Stimulated activated CD4-positive, alpha-beta T cell treated with anti-CD3 and anti-CD28 coated beads, Interleukin-2, amount 100 ng/mL, for 4 hours (primary cell): ENCODE data around the gene SPAG4.

Experiments used
- DNase-seq: peaks from one replicate; pipeline ENCODE4 v3.0.0-alpha.2; 2020; ENCODE audit warnings: low read depth

Gene SPAG4, protein sequence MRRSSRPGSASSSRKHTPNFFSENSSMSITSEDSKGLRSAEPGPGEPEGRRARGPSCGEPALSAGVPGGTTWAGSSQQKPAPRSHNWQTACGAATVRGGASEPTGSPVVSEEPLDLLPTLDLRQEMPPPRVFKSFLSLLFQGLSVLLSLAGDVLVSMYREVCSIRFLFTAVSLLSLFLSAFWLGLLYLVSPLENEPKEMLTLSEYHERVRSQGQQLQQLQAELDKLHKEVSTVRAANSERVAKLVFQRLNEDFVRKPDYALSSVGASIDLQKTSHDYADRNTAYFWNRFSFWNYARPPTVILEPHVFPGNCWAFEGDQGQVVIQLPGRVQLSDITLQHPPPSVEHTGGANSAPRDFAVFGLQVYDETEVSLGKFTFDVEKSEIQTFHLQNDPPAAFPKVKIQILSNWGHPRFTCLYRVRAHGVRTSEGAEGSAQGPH

DNA sequence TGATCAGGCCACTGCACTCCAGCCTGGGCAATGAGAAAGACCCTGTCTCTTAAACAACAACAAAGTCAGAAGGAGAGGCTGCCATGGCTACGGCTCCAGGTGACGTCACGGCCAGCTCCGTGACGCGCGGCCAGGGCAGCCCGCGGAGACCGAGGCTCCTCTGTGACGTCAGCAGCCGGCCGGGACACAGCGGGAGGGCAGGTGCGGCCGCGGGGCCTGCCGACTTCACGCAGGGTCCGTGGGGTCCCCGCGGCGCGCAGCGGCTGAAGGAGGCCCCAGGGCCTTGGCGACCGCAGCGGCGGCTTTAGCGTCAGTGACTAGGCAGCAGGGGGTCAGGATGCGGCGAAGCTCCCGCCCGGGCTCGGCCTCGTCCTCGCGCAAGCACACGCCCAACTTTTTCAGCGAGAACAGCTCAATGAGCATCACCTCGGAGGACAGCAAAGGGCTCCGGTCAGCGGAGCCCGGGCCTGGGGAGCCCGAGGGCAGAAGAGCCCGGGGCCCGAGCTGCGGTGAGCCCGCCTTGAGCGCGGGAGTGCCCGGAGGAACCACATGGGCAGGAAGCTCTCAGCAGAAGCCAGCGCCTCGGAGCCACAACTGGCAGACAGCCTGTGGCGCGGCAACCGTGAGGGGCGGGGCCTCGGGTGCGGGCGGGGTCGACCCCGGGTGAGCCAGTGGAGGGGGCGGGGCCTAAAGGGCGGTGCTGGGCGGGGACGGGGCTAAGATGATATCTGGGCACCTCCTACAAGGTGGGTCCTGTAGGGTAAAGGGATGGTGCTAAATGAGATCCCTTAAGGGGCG is at the start of gene SPAG4:
Gene SPAG4 (plus strand): TSS at position 163 of the 798 bp plus-strand sequence. CDS start 175 bp downstream, at position 338.
- peak; percentile 100 for DNase-seq

DNA sequence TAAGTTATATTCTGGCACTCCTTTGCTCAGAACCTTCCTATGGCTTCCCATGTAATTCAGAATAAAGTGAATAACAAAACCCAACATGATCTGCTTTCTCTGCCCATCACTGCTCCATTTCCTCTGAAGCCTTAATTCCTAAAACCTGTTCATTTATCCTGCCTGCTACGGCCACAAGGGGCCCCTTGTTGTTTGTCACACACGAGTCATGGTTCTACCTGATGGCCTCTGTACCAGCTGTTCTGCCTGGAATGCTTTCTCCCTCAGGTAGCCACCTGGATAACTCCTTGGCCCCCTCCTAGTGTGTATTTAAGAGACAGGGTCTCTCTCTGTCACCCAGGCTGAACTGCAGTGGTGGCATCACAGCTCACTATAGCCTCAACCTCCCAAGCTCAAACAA is 47.0 kb upstream of the SPAG4 start:
- no peak for DNase-seq

DNA sequence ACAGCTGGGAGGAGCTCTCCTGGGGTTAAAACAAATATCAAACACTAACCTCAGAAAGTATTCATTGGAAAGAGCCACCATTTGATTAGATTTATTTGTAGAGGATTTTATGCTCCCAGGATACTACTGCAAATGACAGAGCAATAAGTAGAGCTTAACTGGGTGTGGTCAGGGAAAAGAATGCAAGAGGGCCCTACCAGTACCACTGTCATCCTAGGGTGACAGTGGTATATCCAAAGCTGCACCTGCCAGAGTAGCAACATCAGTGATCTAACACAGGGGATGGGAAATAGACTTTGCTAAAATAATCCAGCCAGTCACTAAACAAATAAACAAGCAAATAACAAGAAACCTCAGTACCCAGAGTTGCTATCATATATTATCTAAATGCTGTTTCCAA is 44.1 kb upstream of the SPAG4 start:
- DNase-seq: no peak

DNA sequence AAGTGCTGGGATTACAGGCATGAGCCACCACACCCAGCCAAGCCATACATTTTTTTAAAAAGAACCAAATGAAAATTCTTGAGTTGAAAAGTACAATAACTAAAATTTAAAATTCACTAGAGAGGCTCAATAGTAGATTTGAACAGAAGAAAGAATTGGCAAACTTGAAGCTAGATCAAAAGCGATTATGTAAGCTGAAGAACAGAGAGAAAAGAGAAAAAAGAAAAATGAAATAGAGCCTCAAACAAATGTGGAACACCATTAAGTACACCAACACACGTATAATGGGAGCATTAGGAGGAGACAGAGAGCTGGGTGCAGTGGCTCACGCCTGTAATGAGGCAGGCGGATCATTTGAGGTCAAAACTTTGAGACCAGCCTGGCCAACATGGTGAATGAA is 42.8 kb upstream of the SPAG4 start:
- no peak for DNase-seq

DNA sequence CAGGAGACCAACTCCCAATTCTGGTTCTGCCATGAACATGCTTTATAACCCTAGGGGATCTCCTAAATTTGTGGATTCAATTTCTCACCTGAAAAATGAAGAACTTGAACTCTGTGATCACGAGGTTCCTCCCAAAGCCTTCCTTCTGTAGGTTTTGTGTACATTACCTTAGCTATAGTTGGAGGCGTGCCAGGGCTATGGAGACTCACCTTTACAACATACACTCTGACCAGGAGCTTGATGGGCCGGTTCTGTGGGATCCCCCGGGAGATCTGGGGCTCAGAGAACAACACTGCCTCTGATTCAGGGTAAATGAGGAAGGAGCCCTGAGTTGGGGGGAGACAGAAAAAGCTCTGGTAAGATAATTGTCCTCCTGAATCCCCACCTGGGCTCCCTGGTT is 39.7 kb upstream of the SPAG4 start:
- DNase-seq: no peak

DNA sequence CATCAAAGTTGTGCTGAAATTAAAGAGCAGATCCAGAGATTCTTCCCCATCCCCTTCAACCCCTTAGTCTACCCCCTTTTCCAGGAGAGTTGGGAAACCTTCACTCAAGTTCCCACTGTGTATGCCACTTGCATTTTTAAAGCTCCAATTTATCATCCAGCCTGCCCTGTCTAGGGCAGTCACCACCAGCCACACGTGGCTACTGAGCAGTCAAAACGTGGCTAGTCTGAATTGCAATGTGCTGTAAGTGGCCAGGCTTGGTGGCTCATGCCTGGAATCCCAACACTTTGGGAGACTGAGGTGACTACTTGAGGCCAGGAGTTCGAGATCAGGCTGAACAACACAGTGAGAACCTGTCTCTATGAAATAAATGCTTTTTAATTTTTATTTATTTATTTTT is 38.8 kb upstream of the SPAG4 start:
- DNase-seq: no peak

DNA sequence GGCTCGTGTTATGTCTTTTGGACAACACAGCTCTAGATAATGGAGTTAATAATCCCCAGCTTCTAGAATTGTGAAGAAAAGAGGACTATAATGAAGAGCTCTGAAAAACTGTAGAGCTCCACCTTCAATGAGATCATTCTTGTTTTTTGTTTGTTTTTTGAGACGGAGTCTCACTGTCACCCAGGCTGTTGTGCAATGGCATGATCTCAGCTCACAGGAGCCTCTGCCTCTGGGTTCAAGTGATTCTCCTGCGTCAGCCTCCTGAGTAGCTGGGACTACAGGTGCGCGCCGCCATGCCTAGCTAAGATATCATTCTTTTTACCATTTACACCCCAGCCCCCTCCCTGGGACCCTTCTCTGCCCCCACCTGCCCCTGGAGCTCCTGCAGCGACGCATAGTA is 37.2 kb upstream of the SPAG4 start:
- no peak for DNase-seq

DNA sequence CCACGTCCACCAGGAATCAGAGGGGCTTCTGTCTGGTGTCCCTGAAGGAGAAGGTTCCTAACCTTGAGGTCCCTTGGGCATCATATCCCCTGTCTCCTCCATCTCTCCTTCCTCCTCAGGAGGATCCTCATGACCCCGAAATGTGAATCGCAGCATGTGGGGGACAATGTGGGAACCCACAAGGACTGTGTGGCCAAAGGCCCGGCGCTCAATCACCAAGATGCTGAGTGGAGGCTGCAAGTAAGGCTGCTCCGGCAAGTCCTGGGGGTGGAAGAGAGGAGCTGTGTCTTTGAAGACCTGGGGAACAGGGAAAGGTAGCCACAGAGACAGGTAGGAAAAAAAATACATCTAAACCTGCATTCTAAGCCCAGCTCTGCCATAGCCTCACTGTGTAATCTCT is 36.4 kb upstream of the SPAG4 start:
- DNase-seq: no peak

DNA sequence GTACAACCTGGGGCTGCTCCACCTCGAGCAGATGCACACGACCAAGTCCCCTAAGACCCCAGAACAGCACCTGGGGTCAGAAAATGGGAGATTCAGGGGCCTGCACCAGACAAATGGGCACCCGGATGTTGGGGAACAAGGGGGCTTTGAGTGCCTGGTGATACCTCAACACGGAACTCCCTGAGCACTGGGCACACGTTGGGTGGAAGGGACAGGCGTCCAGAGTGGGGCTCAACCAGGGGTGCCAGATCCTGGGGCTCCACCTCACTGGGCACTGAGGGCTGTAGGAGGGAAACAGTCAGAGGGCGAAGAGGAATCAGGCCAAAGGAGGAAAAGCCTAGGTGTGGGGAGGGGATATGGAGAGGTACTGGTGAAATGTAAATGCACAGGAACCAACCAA is 33.5 kb upstream of the SPAG4 start:
- no peak for DNase-seq

DNA sequence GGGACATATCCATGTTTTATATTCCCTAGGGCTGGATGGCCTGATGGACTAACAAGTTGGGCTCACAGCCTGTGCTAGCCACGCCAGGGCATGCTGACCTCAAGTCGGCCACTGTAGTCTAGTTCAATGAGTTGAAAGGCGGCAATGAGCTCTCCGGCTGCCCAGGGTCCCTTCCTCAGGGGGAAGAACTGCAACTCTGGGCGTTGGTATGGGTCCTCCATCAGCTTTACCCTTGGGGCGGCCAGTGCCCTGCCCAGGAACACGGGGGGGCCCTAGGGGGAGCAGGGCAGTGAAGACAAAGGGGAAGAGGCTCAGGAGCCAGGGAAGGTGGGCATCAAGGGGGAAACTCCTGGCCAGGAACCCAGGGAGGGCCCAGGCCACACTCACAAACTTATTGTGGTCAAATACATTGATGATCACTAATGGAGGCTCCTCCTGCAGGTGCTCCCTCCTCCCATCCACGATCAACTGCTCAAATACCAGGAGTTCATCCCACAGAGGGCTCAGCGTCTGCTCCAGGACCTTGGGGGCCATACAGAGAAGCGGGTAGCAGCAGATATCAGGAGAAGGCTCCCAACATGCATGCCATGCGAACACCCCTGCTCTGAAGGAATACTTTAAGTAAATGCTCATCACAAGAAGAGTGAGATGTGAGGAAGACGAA is 32.8 kb upstream of the SPAG4 start:
- DNase-seq: no peak

DNA sequence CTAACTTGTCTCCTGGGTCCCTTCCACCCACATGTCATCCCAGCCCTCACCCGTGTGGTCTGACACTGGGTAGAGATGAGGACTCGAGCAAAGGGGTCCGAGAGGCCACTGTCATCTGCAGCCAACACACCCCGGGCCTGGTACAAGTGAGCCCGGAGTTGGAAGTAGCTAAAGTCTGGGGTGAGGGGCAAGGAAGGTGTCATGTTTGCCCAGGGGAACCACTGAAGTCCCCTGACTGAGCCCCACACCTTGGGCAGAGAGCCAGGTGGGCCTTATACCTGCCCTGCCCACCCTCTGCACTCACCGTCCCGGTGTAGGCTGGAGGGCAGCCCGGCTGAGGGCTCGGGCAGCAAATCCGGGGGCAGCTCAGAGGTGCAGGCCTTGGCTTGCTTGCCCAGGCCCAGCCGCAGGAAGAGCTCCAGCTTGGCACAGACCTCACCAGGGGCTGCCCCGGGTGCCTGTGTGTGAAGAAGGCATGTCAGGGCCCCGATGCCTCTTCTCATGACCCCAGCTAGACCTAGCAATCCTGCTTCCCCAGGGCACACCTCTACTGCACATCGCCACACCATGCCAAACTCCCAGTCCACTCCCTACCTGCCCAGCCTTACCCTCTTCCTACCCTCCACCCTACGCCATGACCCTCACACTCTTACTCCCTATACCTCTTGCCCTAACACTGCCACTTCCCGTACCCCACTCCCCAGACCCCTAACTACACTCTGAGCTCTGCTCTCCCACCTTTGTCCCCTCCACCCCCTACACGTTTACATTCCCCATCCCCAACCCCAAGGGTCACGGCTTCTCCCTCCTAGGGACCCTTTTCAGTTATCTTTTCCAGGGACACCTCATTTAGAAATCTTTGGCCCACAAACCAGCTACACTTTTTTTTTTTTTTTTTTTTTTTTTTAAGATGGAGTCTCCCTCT is 31.7 kb upstream of the SPAG4 start:
- no peak for DNase-seq

DNA sequence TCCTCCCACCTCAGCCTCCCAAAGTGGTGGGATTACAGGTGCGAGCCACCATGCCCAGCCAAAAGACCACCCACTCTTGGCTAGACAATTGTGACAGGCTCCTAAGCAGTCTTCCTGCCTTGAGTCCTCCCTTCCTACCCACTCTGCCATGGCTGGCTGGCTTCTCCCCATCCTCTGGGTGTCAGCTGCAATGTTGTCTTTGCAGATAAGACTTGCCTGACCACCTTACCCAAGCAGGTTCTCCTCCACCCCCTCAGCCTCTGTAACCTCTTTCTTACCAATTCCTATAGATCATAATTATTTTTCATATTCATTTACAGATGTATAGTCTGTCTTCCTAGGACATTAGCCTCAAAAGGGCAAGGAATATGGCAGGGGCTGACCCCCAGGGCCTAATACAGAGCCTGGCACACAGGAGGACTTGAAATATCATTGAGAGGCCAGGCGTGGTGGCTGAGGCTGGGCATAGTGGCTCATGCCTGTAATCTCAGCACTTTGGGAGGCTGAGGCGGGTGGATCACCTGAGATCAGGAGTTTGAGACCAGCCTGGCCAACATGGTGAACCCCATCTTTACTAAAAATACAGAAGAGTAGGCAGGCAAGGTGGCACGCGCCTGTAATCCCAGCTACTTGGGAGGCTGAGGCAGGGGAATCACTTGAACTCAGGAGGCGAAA is 28.7 kb upstream of the SPAG4 start:
- DNase-seq: no peak

DNA sequence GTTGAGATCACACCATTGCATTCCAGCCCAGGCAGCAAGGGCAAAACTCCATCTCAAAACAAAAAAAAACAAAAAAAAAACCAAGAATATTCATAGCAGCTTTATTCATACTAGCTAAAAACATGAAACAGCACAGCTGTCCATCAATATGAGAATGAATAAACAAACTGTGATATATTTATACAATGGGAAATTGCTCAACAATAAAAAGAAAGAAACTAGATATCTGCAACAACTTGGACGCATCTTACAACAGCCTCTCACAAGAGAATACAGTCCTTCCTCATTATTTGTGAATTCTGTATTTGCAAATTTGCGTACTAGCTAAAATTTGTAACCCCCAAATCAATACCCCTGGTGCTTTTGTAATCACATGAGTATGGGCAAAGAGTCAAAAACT is 28.2 kb upstream of the SPAG4 start:
- no peak for DNase-seq

DNA sequence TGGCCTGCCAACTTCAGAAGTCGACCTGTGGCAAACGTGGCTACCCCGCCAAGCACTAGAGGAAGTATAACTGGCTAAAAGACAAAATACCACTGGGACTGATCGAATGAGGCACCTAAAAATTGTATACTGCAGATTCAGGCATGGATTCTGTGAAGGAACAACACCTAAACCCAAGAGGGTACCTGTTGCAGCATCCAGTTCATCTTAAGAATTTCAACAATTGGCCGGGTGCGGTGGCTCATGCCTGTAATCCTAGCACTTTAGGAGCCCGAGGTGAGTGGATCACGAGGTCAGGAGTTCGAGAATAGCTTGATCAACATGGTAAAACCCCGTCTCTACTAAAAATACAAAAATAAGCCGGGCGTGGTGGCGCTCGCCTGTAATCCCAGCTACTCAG is 27.2 kb upstream of the SPAG4 start:
- no peak for DNase-seq

DNA sequence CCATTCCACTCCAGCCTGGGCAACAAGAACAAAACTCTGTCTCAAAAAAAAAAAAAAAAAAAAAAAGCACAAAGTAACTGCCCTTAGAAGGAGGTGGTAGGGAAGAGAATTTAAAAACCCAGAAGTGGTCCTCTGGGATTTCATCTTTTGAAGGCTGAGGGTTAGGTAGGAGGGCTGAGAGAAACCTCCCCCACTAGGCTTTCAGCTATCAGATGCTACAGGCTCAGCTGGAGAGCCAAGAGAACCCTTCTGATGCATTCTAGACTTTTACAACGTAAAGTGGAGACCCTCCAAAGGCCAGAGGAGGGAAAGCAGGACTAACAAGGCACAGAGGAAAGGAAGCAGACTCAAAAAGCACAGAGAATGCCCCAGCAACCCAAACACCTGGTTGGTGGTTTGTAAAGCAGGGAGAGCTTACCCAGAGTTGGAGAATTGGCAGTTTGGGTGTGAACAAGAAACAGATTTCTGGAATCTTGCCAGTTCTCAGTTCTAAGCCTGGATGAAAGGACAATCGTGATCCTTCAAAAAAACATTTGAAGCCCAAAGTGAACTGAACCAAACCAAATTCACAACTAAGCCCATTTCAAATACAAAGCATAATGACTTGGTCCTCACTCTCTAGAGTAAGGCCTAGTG is 23.2 kb upstream of the SPAG4 start:
- no peak for DNase-seq

DNA sequence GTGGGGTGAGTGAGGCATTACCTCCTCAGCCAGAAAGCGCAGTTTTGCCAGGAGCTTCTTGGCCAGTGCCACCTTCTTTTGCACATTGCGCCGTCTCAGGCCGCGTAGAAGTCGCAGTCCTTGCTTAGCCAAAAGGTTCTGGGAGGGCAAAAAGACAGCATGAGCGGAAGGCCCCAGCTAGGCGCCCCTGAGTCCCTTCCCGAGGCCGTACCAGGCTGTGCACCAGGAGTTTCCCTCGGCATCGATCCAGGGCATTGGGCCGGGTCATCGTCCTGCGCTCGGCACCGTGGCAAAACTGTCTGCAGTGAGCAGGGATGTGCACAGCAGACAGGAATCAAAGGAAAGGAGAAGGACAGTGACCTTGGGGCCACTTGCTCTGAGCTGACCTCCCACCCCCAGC is 20.2 kb upstream of the SPAG4 start:
- DNase-seq: no peak

DNA sequence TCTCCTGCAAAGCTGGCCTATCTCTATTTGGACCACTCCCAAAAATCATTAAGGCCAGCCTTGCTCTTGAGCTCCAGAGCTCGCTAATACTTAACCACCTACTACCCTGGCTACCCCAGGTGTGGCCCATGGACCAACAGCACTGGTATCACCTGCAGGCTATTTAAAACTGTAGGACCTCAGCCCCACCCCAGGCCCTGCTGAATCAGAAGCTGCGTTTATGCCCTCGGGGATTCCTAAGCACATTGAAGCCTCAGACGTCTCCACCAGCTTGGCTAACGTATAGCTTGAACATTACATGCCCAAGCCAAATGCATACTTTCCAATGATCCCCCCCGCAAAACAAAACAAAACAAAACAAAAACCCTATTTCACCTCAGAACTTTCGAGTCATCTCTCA is 19.7 kb upstream of the SPAG4 start:
- DNase-seq: no peak

DNA sequence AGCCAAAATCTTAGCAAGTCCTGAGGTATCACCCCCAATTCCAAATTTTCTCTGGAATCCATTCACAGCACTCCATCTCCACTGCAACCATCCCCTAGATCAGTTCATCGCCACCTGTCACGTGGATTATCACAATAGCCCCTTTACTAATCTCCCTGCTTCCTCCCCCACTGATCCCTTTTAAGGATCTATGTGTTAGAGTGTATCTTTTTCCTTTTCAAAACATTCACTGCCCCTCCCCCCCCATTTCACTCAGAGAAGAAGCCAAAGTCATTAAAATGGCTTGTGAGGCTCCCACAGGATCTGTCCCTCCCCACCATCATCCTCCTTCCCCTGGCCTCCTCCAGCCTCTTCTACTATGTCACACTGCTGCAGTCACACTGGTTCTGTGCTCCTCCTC is 18.4 kb upstream of the SPAG4 start:
- no peak for DNase-seq

DNA sequence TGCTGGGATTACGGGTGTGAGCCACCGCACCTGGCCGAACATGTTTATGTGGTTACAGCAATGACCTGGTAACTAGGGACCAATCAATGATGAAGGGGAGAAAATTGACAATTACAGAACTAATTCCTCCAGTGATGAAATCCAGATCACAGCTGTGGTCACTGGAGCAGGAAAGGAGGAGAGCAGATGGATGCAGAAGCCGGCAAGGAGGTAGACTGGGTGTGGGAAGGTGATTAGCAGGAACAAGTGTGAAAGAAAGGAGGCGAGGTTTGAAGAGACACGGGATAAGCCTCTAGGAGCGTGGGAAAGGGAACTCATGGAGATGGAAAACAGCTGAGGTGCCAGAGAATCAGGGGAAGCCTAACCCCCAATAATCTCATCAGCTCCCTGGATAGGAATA is 17.2 kb upstream of the SPAG4 start:
- no peak for DNase-seq

DNA sequence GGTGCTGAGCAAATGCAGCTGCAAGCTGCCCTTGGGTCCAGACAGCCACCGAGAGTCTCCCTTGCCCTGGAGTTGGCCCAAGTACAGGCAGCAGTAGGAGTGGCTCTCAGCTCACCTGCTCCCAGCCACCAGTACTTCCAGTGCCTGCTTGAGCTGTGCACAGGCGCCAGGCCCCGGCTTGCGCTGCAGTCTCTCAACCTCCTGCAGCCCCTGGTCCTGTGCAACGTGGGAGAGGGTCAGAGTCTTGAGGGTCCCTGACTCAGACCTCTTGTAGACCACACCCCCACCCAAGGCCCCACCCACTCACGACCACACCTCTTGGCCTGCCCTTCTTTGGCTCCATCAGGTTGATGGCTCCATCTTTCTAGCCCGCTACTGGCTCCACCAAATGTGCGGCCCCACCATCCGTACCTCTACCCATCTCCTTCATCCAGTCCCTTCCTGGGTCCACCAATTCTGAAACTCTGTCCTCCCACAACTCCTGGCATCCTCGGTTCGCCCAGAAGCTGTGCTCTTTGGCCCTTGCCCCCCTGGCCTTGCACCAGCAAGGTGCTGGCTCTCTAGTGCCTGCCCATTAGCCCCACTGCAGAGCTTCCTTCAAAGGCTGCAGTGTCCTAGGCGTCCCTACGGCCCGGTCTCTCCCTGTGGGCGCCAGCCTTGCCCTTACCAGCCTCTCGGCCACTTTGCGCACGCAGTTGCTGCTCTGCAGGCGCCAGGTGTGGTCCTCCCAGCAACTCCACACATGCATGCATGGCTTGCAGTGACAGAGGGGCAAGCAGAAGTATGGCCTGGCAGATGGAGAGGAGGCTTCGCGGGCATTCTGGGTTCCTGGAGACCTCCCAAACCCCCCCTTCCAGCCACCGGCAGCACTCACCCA is 16.5 kb upstream of the SPAG4 start:
- DNase-seq: no peak
